HG03196 (cell line): ENCODE measurements around the gene GAB1.

Source experiments
- ATAC-seq: cut with Tn5 transposase; IDR thresholded peaks from one replicate; pipeline ENCODE4 v1.9.1; 2021; ENCODE audit not compliant: unreplicated experiment

GAB1 gene

GRCh38 chr4:143473334-143474126 is 136.9 kb downstream of the GAB1 start:
- no peak for ATAC-seq

GRCh38 chr4:143477487-143477886 is 140.8 kb downstream of the GAB1 start:
- no peak for ATAC-seq

GRCh38 chr4:143481361-143481760 is 144.7 kb downstream of the GAB1 start:
- no peak for ATAC-seq

- ATAC-seq: no peak
Measured at GRCh38 chr4:143482840-143483239, 146.2 kb downstream of the GAB1 start.

- ATAC-seq: no peak
Measured at GRCh38 chr4:143486314-143486713, 149.6 kb downstream of the GAB1 start.

GRCh38 chr4:143488687-143489086 is 152.0 kb downstream of the GAB1 start:
- ATAC-seq: no peak

- no peak for ATAC-seq
Measured at GRCh38 chr4:143489106-143489505, 152.4 kb downstream of the GAB1 start.

GRCh38 chr4:143498021-143498420 is 161.3 kb downstream of the GAB1 start:
- no peak for ATAC-seq

GRCh38 chr4:143502231-143502630 is 165.6 kb downstream of the GAB1 start:
- ATAC-seq: no peak

GRCh38 chr4:143506031-143506430 is 169.4 kb downstream of the GAB1 start:
- ATAC-seq: no peak

GRCh38 chr4:143511906-143512305 is 175.2 kb downstream of the GAB1 start:
- ATAC-seq: no peak

GRCh38 chr4:143512978-143513313 is 176.3 kb downstream of the GAB1 start:
- ATAC-seq: peak; percentile 32

GRCh38 chr4:143513314-143514168 is 176.9 kb downstream of the GAB1 start, which contains the start of gene SMARCA5:
TSS of gene SMARCA5 (plus strand) at chr4:143513702. CDS start at chr4:143513925, 223 bp downstream.
- peak; percentile 90 for ATAC-seq

- no peak for ATAC-seq
Measured at GRCh38 chr4:143514169-143514495, 177.5 kb downstream of the GAB1 start.

GRCh38 chr4:143514497-143514896 is 177.8 kb downstream of the GAB1 start:
- no peak for ATAC-seq

GRCh38 chr4:143514901-143515300 is 178.2 kb downstream of the GAB1 start:
- no peak for ATAC-seq

GRCh38 chr4:143515905-143516304 is 179.2 kb downstream of the GAB1 start:
- no peak for ATAC-seq

- ATAC-seq: no peak
Measured at GRCh38 chr4:143517764-143518163, 181.1 kb downstream of the GAB1 start.
